Esophagus mucosa (tissue), 1 donor: ENCODE data around the gene CRYAA. TPM values are rescaled to one million over a fixed set of nuclear protein-coding genes. Genes with fewer than 3 reads are reported as not detected.
A peak's percentile ranks its signal among the peaks of the same experiment; 100 is the strongest.
"Not testable (repeated sequence)": the region's sequence is repeated elsewhere in the genome, so short reads cannot be mapped to it uniquely, and the experiment has no call there.

Experiments
- ATAC-seq: fragments of 200-7000 bp; cut with Tn5 transposase; one replicate; pipeline ENCODE4 v1.9.1; 2020
- total RNA-seq: library from RNA; stranded (reverse); gene quantifications from one replicate; pipeline ENCODE4 v1.2.4, GENCODE V29; 2023
- donor health status: DM: yes; HTN: yes; CAD: no.

The CRYAA gene, protein sequence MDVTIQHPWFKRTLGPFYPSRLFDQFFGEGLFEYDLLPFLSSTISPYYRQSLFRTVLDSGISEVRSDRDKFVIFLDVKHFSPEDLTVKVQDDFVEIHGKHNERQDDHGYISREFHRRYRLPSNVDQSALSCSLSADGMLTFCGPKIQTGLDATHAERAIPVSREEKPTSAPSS
- total RNA-seq = not detected

DNA sequence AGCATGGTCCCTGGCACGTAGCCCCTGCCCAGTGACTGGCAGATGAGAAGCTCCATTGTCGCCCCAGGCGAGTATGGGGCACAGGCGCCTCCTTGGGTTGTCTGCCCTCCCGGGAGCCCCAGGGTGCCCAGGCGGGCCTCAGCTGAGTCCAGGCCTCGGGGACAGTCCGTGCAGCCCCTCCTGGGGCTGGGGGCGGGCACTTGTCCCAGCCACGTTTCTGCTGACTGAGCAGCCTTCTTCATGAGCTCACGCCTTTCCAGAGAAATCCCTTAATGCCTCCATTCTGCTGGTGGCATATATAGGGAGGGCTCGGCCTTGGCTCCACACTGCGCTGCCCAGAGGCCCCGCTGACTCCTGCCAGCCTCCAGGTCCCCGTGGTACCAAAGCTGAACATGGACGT lies at the start of gene CRYAA:
Gene CRYAA, plus strand, starts transcription at position 301 of the 400 bp plus-strand sequence. Its CDS starts 92 bp downstream, at position 393.
- ATAC-seq = not testable (repeated sequence)

DNA sequence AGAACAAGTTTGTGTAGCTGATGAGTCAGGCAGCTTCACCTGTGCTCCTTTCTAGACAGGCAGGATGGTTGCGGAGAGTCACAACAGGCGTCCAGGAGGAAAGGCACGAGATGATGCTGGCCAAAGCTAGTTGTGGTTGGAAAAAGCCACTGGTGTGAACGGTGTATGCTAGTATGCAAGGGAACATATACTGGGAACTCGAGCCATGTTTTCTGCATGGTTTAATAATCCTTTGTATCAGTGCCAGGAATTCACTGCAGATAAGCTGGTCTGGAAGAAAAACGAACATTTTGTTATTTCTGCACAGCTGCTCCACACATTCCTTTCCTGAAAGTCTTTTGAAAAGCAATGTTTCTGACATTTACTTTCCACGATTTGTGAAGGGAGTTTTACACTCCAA lies 38.7 kb upstream of the CRYAA start:
- not testable (repeated sequence) for ATAC-seq

GRCh38 chr21:43134520-43134919 lies 34.3 kb upstream of the CRYAA start:
- ATAC-seq = not testable (repeated sequence)

GRCh38 chr21:43138944-43139343 lies 29.9 kb upstream of the CRYAA start:
- ATAC-seq = peak; percentile 41

DNA sequence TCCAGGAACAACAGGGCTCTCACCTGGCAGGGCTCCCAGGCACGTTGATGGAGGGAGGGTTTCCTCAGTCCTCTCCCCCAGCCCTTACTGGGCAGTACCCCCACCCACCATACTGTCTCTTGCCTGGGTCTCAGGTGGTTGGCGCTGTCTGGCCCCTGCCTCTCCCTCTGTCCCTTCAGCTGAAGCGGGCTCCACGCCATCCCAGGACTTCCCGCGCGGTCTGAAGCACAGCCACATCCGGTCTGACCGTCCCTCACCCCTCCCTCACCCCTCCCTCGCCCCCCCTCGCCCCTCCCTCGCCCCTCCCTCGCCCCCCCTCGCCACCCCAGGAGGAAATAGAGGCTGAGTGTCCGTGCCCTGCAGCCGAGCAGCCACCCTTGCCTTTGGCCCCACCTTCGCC lies 27.4 kb upstream of the CRYAA start:
- ATAC-seq = not testable (repeated sequence)

- not testable (repeated sequence) for ATAC-seq
These were observed 22.2 kb upstream of the CRYAA start for GRCh38 chr21:43146637-43147036.

GRCh38 chr21:43147999-43148398 lies 20.8 kb upstream of the CRYAA start:
- ATAC-seq = not testable (repeated sequence)

DNA sequence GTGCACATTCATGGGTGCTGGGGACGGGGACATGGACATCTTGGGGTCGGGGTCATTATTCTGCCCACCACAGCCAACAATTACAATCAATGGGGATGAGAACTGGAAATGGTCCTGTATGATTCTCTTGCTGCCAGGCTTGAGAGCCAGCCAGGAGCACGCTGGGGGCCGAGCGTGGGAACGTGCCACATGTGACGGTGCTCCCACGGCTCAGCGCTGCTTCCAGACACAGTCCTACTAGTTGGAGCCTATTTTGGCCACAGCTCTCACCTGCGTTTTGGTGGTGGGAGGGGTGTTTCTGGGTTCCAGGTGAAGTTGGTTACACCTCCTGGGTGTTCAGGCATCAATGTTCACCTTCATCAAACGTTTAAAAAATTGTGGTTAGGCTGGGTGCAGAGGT lies 19.5 kb upstream of the CRYAA start:
- not testable (repeated sequence) for ATAC-seq

- not testable (repeated sequence) for ATAC-seq
These were observed 15.2 kb upstream of the CRYAA start for GRCh38 chr21:43153601-43154000.

DNA sequence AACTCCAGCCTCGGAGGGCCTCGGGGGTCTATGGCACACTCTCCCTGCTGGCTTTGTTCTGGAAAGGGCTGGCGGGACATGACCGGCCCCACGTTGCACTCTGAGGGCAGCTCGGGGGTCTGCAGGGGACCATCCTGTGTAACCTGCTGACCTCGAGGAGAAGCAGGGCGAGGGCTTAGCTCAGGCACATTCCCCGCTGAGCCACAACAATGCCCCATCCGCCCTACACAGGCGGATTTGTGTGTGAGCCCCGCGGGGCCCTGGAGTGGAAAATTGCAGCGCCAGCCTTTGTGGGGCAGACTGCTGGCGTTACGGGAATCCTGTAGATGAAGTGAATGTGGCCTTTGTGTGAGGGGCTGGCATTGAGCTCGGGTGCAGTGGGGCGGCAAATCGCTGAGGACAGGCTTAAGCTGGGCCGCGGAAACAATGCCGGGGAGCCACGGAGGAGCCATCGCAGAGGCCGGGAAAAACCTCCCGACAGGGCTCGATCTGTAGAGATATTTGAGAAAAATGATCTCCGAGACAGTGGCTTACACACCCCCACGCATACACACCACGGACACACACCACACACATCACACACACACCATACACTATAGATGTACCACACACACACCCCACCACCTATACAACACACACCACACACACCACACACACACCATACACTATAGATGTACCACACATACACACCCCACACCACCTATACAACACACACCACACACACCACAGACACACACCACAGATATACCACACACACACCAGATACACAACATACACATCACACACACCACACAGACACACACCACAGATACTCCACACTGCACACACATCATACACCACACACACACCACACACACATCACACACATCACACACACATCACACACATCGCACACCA lies 9.3 kb upstream of the CRYAA start:
- ATAC-seq = not testable (repeated sequence)

- peak; percentile 36 for ATAC-seq
These were observed 6.7 kb upstream of the CRYAA start for GRCh38 chr21:43161826-43162707.

DNA sequence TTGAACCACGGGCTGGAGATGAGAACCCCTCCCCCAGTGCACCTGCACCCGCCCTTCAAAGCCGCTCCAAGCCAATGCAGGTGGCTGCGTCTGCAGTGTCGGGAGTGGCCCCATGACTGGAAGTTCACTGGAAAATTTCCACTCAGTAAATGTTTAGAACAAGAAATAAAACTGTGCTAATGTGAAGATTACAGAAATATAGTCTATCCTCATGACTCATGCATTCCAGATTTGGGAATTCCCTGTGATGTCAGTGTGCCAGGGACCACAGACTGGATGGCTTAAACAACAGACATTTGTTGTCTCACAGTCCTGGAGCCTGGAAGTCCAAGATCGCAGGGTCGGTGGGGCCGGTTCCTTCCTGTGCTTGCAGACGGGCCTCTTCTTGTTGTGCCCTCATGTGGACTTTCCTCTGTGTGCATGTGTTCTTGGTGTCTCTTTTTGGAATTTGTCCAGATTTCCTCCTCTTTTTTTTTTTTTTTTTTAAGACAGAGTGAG lies 6.1 kb upstream of the CRYAA start:
- ATAC-seq = peak; percentile 34

DNA sequence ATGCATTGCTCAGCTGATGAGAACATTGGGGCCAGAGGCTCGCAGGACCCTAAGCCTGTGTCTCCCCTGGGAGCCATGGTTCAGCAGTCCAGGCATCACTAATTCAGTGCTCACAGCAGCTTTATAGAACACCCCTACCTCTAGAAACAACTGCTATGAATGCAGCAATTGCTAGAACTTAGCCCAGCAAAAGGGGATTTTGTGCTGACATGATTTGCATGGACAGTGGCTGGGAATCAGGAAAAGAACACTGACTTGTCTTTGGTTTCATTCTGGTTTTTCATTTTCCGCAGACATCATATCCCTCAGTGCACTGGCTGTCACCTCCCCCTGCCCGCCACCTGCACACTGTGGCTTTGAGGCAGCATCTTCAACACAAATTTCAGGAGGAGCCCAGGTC lies 4.0 kb upstream of the CRYAA start:
- not testable (repeated sequence) for ATAC-seq

DNA sequence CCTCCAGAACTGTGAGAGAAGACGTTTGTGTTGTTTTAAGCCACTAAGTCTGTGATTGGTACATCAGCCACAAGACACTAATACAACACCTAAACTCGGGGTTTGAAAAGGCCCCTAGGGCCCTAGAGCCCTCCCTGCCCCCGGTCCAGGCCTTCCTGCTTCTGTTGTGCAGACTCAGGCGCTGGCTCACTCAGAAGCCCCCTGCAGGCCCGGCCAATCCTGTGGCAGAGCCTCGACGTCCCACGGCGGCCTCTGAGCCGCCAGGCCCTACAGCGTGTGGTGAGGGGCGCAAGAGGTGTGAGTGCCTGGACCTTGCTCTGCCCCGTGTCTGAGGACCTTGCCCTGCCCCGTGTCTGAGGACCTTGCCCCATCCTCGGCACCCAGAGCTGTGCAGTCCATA lies 3.1 kb upstream of the CRYAA start:
- ATAC-seq = not testable (repeated sequence)

- not testable (repeated sequence) for ATAC-seq
These were observed 550 bp downstream of the CRYAA start for GRCh38 chr21:43169230-43169886.

DNA sequence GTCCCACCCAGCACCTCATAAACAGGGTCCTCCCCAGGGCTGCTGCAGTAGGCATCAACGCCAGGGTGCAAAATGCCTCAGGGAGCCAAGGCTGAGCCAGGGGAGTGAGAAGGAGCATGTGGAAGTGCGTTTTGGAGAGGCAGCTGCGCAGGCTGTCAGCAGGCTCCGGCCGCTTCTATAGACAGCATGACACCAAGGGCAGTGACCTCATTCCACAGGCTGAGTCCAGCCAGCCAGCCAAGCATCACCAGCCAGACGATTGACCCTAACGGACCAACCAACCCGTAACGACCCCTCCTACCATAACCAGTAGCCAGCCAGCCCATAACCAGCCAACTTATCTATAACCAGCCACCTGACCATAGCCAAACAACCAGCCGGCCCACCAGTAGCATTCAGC lies 1.1 kb downstream of the CRYAA start:
- not testable (repeated sequence) for ATAC-seq

DNA sequence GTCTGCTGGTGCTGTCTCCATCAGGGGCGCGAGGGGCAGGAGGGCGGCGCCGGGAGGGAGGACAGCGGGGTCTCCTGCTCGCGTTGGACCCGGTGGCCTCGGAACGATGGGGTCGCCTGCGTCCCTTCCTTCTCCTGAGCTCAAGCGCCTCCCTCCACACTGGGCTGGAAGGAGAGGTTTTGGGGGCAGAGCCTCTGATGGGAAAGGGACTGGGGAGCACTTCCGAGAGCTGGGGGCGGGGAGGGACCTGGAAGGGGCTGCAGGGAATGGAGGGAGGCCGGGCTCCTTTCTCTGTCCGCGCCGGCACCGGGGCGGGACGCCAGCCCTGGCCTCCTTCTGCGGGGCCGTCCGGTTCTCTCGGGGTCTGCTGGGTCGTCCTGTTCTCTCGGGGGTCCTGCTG lies 4.0 kb downstream of the CRYAA start:
- not testable (repeated sequence) for ATAC-seq

DNA sequence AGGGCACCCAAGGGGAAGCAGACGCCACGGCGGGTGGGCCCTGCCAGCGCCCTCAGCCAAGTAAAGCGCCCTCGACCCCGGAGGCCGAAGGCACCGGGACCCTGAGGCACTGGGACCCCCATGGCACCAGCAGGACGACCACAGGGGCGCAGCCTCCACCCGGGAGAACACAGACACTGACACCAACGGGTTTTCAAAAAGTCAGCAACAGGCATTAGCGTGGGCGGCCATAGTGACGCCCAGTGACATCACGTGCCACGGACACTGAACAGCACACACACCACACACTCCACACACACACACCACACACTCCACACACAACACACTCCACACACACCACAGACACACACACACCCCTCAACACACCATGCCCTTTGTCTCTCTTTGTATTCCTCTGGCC lies 4.6 kb downstream of the CRYAA start:
- ATAC-seq = not testable (repeated sequence)

DNA sequence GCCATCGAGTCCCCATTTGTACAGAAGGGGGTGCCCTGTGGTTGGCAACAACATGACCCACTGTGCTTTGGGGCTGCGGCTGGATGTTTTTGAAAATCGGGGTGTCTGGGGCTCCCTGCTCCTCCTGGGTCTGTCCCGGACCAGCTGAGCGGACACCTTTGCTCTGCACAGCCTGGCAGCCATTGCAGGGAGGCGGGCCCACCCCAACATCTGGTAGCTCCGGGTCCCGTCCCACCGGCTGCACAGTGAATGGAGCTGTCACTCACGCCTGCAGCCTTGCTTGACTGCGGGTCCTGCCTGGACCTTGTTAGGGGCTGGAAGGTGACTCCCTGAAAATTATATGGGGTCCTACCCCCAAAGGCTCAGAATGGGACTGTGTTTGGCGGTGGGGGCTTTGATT lies 5.1 kb downstream of the CRYAA start:
- ATAC-seq = not testable (repeated sequence)

DNA sequence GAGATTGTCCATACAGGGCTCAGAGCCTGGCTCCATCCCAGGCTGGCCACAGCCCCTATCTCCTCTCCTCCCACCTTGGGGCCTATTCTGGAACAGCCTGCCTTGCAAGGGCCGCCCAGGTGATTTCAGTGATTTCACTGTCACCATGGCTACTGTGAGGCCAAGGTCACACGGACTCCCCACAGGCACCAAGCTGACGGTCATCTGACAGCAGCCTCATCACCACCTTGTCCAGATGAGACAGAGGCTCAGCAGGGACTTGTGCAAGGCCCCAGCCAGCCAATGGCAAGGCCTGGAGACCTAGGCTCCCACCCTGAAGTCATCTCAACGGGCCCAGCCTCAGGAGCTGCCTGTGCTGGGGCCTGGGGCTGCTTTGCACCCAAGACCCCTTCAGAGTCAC lies 6.2 kb downstream of the CRYAA start:
- not testable (repeated sequence) for ATAC-seq

DNA sequence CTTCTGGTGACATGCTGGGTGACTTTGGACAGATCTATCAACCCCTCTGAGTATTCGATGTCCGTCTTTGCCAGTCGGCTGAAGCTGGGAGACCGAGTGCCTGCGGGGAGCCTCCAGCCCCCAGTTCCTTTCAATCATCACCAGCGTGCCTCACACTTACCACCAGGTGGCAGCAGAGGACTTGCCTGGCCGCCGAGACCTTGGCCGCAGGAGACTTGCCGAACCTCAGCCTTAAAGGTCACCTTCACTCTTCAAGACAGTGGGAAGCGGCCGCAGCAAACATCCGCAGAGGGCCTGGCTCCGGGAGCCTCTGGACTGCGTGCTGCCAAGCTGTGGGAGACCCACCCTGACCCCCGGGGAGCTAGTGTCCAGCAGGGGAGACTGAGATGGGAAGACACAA lies 7.8 kb downstream of the CRYAA start:
- peak; percentile 64 for ATAC-seq
